CD4-positive, CD25-positive, alpha-beta regulatory T cell (primary cell): ENCODE data around the gene SLCO3A1. TPM values are rescaled to one million over a fixed set of nuclear protein-coding genes. Genes with fewer than 3 reads are reported as not detected.

Experiments
- ATAC-seq, 2 donors: fragments of 150-1000 bp; cut with Tn5 transposase; one replicate each; pipeline ENCODE4 v1.10.0; 2021; ENCODE audit warnings: low read depth in 2 of 2, moderate number of reproducible peaks in 2 of 2, moderate library complexity in 1 of 2
- DNase-seq, 3 donors: peaks; one replicate each; pipeline versions ENCODE4 v3.0.0 to v3.0.0-alpha.2; 2012 to 2022; ENCODE audit warnings: mixed read lengths in 1 of 3
- H3K27ac ChIP-seq: one replicate; pipeline ENCODE4 v1.7.0; 2013; ENCODE audit warnings: mild to moderate bottlenecking, low read length; ENCODE audit not compliant: insufficient read depth, poor library complexity, severe bottlenecking
- H3K27me3 ChIP-seq: one replicate; pipeline ENCODE4 v1.7.0; 2013; ENCODE audit warnings: low read length; ENCODE audit not compliant: control insufficient read depth, insufficient read depth
- H3K36me3 ChIP-seq: one replicate; pipeline ENCODE4 v1.7.0; 2013; ENCODE audit warnings: mild to moderate bottlenecking, low read length, moderate library complexity; ENCODE audit not compliant: control insufficient read depth, insufficient read depth
- H3K4me1 ChIP-seq: 2 replicates; pipeline ENCODE4 v1.7.0; 2013; ENCODE audit warnings: mild to moderate bottlenecking, low read length; ENCODE audit not compliant: insufficient read depth, control insufficient read depth, poor library complexity, severe bottlenecking
- H3K4me3 ChIP-seq: one replicate; pipeline ENCODE4 v1.7.0; 2013; ENCODE audit warnings: low read depth, mild to moderate bottlenecking, low read length, moderate library complexity
- H3K9me3 ChIP-seq, 2 experiments: 1 replicate in 1 of 2; 2 replicates in 1 of 2; pipeline ENCODE4 v1.7.0; 2013; ENCODE audit warnings: low read length in 2 of 2, mild to moderate bottlenecking in 1 of 2, moderate library complexity in 1 of 2; ENCODE audit not compliant: control insufficient read depth in 2 of 2
- H3K27ac Mint-ChIP-seq, 3 donors: one replicate each; pipeline ENCODE4 v1.8.0; 2020 to 2022; ENCODE audit warnings: mild to moderate bottlenecking in 3 of 3, mixed read lengths in 3 of 3, moderate library complexity in 2 of 3
- H3K27me3 Mint-ChIP-seq: one replicate; pipeline ENCODE4 v1.8.0; 2022; ENCODE audit warnings: mild to moderate bottlenecking, mixed read lengths
- H3K36me3 Mint-ChIP-seq: one replicate; pipeline ENCODE4 v1.8.0; 2020; ENCODE audit warnings: mixed read lengths
- H3K4me1 Mint-ChIP-seq, 4 donors: one replicate each; pipeline ENCODE4 v1.8.0; 2020 to 2022; ENCODE audit warnings: mixed read lengths in 4 of 4, mild to moderate bottlenecking in 1 of 4
- H3K4me3 Mint-ChIP-seq, 4 donors: one replicate each; pipeline ENCODE4 v1.8.0; 2020 to 2022; ENCODE audit warnings: mild to moderate bottlenecking in 4 of 4, mixed read lengths in 4 of 4, moderate library complexity in 3 of 4
- H3K9me3 Mint-ChIP-seq, 7 donors: one replicate each; pipeline ENCODE4 v1.8.0; 2020 to 2022; ENCODE audit warnings: mixed read lengths in 7 of 7, mild to moderate bottlenecking in 3 of 7, moderate library complexity in 2 of 7
- polyA plus RNA-seq, 4 donors: library from polyadenylated mRNA; unstranded; fragments of 300-500 nt; fragmentation: Illumina TruSeq; gene quantifications; one replicate each; pipeline ENCODE4 v1.2.3, GENCODE V29; 2021
- total RNA-seq: library from RNA; stranded (reverse); gene quantifications from one replicate; pipeline ENCODE4 v1.2.3, GENCODE V29; 2022

The SLCO3A1 gene
- total and polyA plus RNA-seq, 5 donors from 2014 or later, result 20.1 to 63.7 (median 38.1) TPM

DNA sequence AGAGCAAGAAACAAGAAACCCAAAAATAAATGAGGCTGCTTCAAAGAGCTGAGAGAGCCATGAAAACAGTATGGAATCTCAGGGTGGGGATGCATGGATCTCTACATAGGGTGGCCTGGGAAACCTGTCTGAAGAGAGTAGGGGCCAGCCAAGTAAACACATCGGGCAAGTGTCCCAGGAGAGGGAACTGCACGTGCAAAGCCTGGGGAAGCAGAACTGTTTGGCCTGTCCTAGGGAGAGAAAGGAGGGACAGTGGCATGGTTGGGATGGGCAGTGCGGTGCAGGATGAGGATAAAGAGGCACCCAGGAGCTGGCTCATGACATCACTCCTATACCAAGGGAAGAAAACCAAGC is 271.1 kb downstream of the SLCO3A1 start:
- H3K9me3 Mint-ChIP-seq, result no peaks in the 10 kb centered on the region
- H3K36me3 Mint-ChIP-seq, result peaks cover 81% of the 10 kb centered on the region
- no peaks in the 10 kb centered on the region for H3K27me3 Mint-ChIP-seq
- H3K27ac Mint-ChIP-seq, result peak overlapping the region in 1 of 3 donors; percentile 43
- H3K9me3 ChIP-seq, result no peaks in the 10 kb centered on the region
- no peak overlapping the region for H3K4me3 ChIP-seq
- ATAC-seq, result no peak
- no peak for DNase-seq
- H3K36me3 ChIP-seq, result peaks cover 80% of the 10 kb centered on the region
- H3K4me1 ChIP-seq, result no peaks in the 10 kb centered on the region
- H3K27me3 ChIP-seq, result no peaks in the 10 kb centered on the region
- peaks cover 0 to 9% (median 5%) of the 10 kb centered on the region in 4 donors for H3K4me1 Mint-ChIP-seq
- H3K4me3 Mint-ChIP-seq, result no peak overlapping the region
- no peak overlapping the region for H3K27ac ChIP-seq

DNA sequence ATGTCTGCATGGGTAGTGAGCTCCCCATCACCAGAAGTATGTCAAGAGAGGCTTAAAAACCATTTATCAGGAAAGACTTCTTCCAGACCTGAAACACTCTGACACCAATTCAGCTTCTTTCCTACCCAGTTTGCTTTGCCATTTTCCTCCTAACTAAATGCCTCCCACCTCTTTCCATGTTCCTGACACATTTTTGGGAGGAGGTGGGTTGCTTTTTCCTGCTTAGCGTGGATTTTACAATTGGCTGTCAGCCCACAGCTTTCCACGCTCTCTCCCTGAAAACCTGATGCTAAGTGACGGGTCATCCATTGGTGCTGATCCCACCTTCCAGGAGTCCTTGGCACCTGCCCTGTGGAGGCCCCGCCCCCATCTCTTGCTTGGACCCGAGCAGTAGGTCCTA is 275.3 kb downstream of the SLCO3A1 start:
- H3K9me3 Mint-ChIP-seq, result no peaks in the 10 kb centered on the region
- Histone ChIP-seq H3K27ac (no peak overlapping the region), H3K36me3 (peaks cover 71% of the 10 kb centered on the region), H3K27me3 (no peaks in the 10 kb centered on the region), H3K9me3 (no peaks in the 10 kb centered on the region), H3K4me1 (no peaks in the 10 kb centered on the region), H3K4me3 (no peak overlapping the region)
- peaks cover 0 to 4% (median under 1%) of the 10 kb centered on the region in 4 donors for H3K4me1 Mint-ChIP-seq
- H3K27me3 Mint-ChIP-seq, result no peaks in the 10 kb centered on the region
- peaks cover 76% of the 10 kb centered on the region for H3K36me3 Mint-ChIP-seq
- no peak for DNase-seq
- no peak overlapping the region for H3K4me3 Mint-ChIP-seq
- no peak for ATAC-seq
- peak overlapping the region in 1 of 3 donors; percentile 3 for H3K27ac Mint-ChIP-seq

DNA sequence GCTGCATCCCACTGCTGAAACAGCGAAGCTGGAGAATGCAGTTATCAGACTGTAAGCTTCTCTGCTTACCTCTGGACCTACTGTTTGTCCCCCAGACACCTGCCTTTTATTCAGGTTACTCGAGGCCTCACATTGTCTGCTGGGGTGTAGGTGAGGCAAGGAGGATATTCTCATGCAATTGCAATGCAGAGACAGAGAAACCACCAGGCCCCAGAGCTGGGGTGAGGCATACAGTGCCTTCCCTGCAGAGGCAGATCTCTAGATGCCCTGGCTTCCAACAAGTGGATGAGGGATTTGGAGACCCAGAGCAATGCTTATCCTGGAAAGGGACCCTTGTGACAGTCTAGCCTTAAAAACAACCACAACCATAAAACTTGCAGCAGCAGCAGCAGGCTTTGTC is 276.7 kb downstream of the SLCO3A1 start:
- Mint-ChIP-seq H3K4me1 (peaks cover 6 to 15% (median 10%) of the 10 kb centered on the region in 4 donors), H3K9me3 (no peaks in the 10 kb centered on the region), H3K4me3 (no peak overlapping the region), H3K36me3 (peaks cover 77% of the 10 kb centered on the region), H3K27ac (peak overlapping the region in 1 of 3 donors; percentile 5), H3K27me3 (no peaks in the 10 kb centered on the region)
- DNase-seq (no peak), ATAC-seq (no peak)
- H3K36me3 ChIP-seq, result peaks cover 60% of the 10 kb centered on the region
- no peak overlapping the region for H3K27ac ChIP-seq
- no peaks in the 10 kb centered on the region for H3K9me3 ChIP-seq
- H3K4me1 ChIP-seq, result no peaks in the 10 kb centered on the region
- H3K4me3 ChIP-seq, result no peak overlapping the region
- no peaks in the 10 kb centered on the region for H3K27me3 ChIP-seq

DNA sequence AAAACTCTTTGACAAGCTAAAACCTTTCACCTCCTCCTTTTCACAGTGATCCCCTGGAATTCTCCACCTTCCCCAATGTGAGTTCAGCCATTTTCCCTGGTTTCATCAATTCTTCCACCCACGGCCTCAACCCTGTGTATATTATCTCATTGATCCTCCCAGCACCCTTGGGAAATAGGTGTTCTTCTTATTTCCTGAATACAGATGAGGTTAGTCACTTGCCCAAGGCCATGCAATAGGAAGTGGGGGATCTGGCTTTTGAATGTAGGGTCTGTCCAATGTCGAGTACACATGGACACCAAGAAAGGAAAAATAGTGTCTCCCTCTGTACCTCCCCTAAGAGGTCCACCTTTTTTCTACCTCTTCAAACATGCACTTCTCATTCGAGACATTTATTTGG is 277.4 kb downstream of the SLCO3A1 start:
- Mint-ChIP-seq H3K27ac (no peak overlapping the region), H3K36me3 (peaks cover 78% of the 10 kb centered on the region), H3K4me3 (no peak overlapping the region), H3K4me1 (peaks cover 10 to 22% (median 16%) of the 10 kb centered on the region in 4 donors), H3K9me3 (peaks cover 0 to 3% (median 0%) of the 10 kb centered on the region in 7 donors), H3K27me3 (no peaks in the 10 kb centered on the region)
- H3K4me1 ChIP-seq, result no peaks in the 10 kb centered on the region
- no peaks in the 10 kb centered on the region for H3K9me3 ChIP-seq
- no peak overlapping the region for H3K4me3 ChIP-seq
- ATAC-seq (no peak), DNase-seq (no peak)
- no peaks in the 10 kb centered on the region for H3K27me3 ChIP-seq
- H3K36me3 ChIP-seq, result peaks cover 55% of the 10 kb centered on the region
- no peak overlapping the region for H3K27ac ChIP-seq

DNA sequence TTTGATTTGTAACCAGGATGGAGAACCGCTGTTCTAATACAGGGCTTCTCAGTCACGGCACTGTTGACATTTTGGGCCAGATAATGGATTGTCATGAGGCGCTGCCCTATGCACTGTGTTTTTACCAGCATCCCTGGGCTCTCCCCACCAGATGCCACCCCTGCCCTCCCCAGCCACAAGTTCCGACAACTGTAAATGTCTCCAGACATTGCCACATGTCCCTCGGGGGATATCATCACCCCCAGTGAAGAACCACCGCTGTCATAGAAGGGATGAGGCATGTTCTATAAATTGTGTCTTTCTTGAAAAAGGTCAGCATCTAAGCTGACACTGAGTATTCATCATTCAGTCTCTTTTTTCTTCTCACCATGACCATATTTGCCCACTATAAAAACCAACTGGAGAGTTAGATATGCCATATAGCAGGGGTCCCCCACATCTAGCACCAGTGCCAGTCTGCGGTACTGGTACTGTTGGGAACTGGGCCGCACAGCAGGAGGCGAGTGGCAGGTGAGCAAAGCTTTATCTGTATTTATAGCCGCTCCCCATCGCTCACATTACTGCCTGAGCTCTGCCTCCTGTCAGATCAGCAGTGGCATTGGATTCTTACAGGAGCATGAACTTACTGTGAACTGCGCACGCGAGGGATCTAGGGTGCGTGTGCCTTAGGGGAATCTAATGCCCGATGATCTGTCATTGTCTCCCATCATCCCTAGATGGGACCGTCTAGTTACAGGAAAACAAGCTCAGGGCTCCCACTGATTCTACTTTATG is 279.7 kb downstream of the SLCO3A1 start:
- Mint-ChIP-seq H3K36me3 (peaks cover 66% of the 10 kb centered on the region), H3K4me3 (no peak overlapping the region), H3K27ac (peak overlapping the region in 1 of 3 donors; percentile 12), H3K27me3 (no peaks in the 10 kb centered on the region), H3K4me1 (peaks cover 10 to 19% (median 17%) of the 10 kb centered on the region in 4 donors), H3K9me3 (peaks cover 0 to 5% (median 0%) of the 10 kb centered on the region in 7 donors)
- Histone ChIP-seq H3K27ac (no peak overlapping the region), H3K4me3 (no peak overlapping the region), H3K4me1 (no peaks in the 10 kb centered on the region), H3K27me3 (no peaks in the 10 kb centered on the region), H3K9me3 (no peaks in the 10 kb centered on the region), H3K36me3 (peaks cover 34% of the 10 kb centered on the region)
- ATAC-seq (no peak), DNase-seq (no peak)

DNA sequence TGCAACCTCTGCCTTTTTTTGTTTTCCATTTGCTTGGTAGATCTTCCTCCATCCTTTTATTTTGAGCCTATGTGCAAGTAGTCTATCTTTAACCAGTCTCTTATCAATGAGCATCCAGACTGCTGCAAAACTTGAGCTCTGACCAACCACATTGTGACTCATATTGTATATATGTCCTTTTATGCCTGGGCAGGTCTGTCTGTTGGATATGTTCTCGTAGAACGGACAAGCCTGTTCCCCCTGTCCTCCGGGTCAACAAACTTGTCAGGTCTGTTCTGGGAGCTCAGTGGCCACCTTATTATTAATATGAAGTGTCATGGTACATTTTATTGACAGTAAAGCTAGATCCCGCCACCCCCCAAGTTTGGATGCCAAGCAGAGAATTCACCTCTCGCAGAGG is 287.3 kb downstream of the SLCO3A1 start:
- peaks cover 0 to 12% (median 4%) of the 10 kb centered on the region in 4 donors for H3K4me1 Mint-ChIP-seq
- Histone ChIP-seq H3K27me3 (no peaks in the 10 kb centered on the region), H3K4me1 (no peaks in the 10 kb centered on the region), H3K9me3 (no peaks in the 10 kb centered on the region), H3K27ac (no peak overlapping the region), H3K4me3 (no peak overlapping the region), H3K36me3 (peaks cover 3% of the 10 kb centered on the region)
- peaks cover 0 to 5% (median 0%) of the 10 kb centered on the region in 7 donors for H3K9me3 Mint-ChIP-seq
- H3K27me3 Mint-ChIP-seq, result no peaks in the 10 kb centered on the region
- H3K27ac Mint-ChIP-seq, result no peak overlapping the region
- DNase-seq (no peak), ATAC-seq (no peak)
- H3K36me3 Mint-ChIP-seq, result peaks cover 28% of the 10 kb centered on the region
- no peak overlapping the region for H3K4me3 Mint-ChIP-seq

DNA sequence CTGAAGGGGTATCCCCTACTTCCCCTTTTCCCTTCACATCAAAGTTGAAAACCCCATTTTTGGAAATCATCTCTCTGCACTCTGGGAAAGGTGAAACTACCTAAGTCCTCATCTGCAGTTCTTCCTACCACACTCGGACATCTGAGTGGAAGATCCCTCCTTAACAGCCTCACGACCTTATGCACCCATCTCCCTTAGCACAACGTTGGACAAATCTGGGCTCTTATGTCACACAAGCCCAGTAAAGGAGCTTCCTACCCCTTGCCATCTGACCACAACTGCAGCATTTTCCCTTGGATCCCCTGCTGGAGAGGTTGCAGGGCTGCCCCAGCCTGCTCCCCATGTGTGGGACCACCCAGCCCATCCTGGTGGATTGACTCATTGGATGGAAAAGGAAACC is 288.1 kb downstream of the SLCO3A1 start:
- Histone ChIP-seq H3K4me3 (no peak overlapping the region), H3K27me3 (no peaks in the 10 kb centered on the region), H3K36me3 (no peaks in the 10 kb centered on the region), H3K9me3 (no peaks in the 10 kb centered on the region), H3K4me1 (no peaks in the 10 kb centered on the region), H3K27ac (no peak overlapping the region)
- Mint-ChIP-seq H3K27ac (no peak overlapping the region), H3K9me3 (peaks cover 0 to 2% (median 0%) of the 10 kb centered on the region in 7 donors), H3K4me3 (peak overlapping the region in 1 of 4 donors; percentile 32), H3K27me3 (no peaks in the 10 kb centered on the region), H3K4me1 (peaks cover 0 to 12% (median 2%) of the 10 kb centered on the region in 4 donors), H3K36me3 (peaks cover 27% of the 10 kb centered on the region)
- ATAC-seq (no peak), DNase-seq (no peak)
